NOMO-1 (cell line): ENCODE data around the gene INTS13.
A peak's percentile ranks its signal among the peaks of the same experiment; 100 is the strongest.
"Not testable (repeated sequence)": the region's sequence is repeated elsewhere in the genome, so short reads cannot be mapped to it uniquely, and the experiment has no call there.

Source experiments
- DNase-seq, 2 experiments: peaks; one replicate each; lab custom pipeline; 2025; ENCODE audit not compliant: unreplicated experiment in 2 of 2; lab: John Stamatoyannopoulos, UW

The INTS13 gene, protein sequence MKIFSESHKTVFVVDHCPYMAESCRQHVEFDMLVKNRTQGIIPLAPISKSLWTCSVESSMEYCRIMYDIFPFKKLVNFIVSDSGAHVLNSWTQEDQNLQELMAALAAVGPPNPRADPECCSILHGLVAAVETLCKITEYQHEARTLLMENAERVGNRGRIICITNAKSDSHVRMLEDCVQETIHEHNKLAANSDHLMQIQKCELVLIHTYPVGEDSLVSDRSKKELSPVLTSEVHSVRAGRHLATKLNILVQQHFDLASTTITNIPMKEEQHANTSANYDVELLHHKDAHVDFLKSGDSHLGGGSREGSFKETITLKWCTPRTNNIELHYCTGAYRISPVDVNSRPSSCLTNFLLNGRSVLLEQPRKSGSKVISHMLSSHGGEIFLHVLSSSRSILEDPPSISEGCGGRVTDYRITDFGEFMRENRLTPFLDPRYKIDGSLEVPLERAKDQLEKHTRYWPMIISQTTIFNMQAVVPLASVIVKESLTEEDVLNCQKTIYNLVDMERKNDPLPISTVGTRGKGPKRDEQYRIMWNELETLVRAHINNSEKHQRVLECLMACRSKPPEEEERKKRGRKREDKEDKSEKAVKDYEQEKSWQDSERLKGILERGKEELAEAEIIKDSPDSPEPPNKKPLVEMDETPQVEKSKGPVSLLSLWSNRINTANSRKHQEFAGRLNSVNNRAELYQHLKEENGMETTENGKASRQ

DNA sequence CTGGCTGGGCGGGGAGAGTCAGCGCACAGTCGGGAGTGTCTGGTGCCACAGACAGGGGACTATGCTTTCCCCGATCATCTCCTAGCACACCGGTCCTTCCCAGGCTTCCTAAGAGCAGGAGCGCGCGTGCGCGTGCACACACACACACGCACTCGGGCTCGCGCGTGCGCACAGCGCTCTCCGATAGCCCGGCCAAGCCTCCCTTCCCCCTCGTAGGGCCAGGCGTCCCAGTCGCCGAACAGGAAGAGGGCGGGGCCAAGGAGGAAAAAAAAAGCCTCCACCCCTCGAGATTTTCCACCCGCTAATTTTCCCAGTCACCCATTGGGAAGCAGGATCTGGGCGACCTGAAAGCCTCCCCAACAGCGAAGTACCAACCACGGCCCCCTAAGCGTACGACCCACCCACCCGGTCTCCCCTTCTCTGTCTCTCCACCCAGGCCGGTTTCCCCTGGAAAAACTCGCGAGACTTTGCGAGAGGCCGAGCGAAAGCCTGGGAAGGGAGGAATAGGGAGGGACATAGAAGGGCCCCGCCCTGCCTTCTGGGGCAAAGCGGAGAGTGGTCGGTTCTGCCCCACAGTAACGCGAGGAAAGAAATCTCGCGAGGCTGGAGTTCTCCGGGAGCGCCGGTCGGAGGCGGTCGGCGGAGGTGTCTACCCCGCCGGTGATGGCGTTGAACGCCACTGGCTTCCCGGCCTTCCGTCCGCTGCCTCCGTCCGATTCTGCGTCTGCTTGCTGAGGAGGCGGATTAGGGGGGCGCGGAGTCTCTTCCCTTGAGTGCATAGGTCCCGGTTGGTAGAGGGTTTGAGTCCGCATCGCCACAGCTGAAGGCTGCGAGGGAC lies at the start of gene INTS13, which contains the start of gene FGFR1OP2:
INTS13 (minus strand) TSS at position 119 of the 838 bp plus-strand sequence. CDS start 1,178 bp downstream, outside the sequence.
FGFR1OP2 (plus strand) TSS at position 608 of the 838 bp plus-strand sequence. CDS start 15,689 bp downstream, outside the sequence.
- DNase-seq = peak; percentile 97 to 98

DNA sequence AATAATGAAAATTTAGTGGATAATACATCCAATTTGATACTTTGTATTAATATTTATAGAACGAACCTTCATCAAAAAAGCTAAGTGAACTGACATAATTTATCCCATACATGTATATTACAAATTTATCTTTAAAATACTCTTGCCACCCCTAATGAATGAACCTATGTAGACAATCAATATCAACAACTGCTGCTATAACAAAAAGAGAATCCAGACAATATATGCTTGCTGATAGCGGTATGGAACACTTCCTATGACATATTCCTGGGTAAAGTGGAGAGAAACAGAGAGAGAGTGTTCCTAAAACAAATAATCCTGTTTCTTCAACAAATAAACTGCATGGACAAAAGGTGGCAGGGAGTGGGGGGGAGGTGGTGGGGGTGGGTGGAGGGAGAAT lies 45.1 kb upstream of the INTS13 start:
- no peak for DNase-seq

DNA sequence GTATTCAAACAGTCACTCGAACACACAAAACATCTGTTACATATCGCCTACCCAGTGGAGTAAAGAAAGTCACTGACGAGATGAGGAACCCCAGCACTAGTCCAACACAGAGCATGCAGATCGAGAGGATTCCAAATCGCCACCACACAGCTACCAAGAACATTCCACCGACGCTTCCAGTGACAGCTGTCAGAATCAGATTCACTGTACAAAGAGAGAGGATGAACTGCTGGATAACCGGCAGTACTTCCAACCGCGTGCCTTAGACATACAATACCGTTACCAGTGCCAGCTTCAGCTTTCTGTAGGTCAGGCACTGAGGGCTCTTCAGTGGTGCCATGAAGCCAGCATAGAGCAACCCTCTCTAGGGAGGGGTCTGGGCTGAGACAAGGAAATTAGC lies 42.0 kb upstream of the INTS13 start:
- DNase-seq = no peak

DNA sequence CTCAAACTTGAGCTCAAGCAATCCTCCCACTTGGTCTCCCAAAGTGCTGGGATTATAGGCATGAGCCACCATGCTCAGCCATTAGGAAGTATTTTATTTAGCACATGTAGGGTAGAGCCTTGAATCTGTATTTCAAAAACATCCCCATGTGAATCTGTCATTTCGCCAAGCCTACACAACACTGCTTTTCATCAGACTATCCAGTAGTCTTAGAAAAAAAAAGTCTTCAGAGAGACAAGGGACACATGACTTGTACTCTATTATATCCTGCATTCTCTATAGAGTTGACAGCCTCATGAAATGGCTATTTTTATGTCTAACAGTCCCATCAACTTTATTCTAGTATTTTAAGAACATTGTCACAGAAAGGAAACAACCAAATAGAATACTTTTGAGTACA lies 41.0 kb upstream of the INTS13 start:
- no peak for DNase-seq

DNA sequence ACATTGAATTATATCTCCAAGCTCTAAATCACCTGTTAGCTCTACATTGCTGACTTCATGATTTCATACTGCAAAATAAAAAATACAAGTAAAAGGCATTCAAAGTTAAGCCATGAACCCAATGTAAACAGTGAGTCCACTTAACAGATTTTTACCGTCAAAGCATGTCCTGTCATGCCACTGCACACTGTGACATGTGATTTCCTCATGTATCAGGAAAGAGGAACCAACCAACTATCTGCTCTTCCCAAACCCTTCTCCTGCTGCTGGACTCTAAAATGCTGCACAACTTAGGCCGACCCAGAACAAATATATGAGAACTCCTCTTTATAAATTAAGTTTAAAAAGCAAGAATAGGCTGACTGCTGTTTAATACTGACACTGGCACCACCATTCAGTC lies 38.9 kb upstream of the INTS13 start:
- no peak for DNase-seq

DNA sequence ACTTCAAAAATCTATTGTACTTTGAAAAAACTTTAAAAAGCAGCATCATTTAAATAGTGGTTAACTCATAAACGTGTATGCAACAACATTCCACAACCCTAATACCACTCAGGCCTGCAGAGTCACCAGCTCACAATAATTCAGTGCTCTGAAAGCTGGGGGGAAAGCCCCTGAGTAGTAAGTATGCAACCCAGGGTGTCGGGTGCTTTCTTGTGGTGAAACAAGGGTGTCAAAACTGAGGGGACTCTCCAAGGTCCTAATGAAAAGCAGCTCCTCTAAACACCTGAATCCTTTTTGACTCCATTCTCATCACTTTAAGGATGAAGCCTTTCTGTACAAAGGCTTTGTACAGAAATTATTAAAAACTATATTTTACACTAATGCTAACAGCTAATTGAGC lies 34.2 kb upstream of the INTS13 start:
- no peak for DNase-seq

DNA sequence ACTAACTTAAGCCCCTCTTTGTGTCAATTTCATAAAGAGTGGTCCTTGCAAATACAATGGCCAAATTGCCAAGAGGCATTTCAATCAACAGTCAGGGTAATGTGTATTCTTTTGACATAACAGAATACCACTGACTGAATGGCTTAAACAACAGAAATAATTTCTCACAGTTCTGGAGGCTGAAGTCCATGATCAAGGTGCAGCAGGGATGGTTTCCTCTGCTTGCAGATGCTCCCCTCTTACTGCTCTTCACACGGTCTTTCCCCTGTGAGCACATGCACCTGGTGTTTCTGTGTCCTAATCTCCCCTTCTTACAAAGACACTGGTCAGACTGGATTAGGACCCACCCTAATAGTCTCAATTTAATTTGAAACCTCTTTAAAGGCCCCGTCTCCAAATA lies 32.4 kb upstream of the INTS13 start:
- no peak for DNase-seq

DNA sequence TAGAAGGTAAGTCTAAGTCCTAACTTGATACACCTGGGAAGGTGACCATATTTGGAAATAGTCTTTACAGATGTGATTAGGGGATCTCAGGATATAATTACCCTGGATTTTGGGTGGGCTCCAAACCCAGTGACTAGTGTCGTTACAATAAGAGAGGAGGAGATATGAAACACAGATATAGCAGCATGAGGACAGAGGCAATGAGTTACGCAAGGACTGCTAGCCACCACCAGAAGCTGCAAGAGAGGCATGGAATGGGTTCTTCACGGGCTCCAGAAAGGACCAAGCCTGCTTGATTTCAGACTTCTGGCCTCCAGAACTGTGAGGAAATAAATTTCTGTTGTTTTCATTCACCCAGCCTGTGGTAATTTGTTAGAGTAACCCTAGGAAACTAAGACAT lies 29.1 kb upstream of the INTS13 start:
- no peak for DNase-seq

DNA sequence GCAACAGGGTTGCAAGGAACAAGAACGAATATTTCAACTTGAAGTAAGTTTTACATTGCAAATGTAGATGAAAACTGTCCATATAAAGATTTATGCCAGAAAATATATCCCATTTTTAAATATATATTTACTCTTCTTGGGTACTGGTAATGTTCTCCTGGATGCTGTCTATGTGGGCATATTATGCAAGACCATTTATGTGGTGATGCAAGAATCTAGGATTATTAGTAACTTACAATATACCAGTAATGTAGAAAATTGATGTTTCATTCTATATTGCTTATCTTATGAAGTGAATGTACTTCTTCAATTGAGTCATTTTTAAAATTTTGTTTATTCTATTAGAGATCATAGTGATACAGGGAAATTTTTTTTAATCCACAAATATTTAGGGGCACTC lies 25.6 kb upstream of the INTS13 start:
- peak in 1 of 2 experiments; percentile 5 for DNase-seq

DNA sequence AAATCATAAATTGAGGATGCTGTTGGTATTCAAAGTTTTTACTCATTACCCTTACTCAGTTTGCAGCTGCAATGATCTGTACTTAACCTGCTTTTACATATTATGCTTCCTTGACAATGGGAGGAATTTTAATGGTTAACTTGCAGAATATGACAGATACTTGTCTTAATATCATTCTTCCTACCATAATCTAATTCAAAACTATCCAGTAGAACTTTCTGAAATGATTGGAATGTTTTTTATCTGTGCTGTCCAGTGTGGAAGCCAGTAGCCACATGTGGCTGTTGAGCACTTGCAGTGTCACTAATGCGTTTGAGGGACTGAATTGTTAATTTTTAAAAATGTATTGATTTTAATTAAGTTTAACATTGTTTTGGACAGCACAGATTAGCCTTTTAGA lies 24.0 kb upstream of the INTS13 start:
- no peak for DNase-seq

DNA sequence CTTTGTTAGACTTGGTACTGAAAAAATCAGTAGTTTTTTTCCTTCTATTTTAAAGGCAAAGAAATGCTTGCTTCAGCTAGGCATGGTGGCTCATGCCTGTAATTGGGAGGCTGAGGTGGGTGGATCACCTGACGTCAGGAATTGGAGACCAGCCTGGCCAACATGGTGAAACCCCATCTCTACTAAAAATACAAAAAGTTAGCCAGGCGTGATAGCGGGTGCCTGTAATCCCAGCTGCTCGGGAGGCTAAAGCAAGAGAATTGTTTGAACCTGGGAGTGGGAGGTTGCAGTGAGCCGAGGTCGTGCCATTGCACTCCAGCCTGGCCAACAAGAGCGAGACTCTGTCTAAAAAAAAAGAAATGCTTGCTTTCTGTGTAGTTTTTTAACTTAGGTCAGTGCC lies 23.6 kb upstream of the INTS13 start:
- not testable (repeated sequence) for DNase-seq

DNA sequence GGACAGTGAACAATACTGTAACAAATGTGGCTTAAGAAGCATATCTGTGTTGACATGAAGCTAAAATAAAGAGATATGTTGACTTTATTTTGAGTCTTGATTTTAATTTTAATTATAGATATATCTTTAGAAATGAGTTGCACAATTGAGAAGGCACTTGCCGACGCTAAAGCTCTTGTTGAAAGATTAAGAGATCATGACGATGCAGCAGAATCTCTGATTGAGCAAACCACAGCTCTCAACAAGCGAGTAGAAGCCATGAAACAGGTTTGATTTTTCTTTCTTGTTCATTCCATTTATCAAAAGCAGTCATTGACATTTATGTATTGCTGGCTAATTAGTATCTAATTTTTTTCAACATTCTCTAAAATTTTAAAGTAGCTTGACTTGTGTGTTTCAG lies 16.2 kb upstream of the INTS13 start:
- peak in 1 of 2 experiments; percentile 55 for DNase-seq

DNA sequence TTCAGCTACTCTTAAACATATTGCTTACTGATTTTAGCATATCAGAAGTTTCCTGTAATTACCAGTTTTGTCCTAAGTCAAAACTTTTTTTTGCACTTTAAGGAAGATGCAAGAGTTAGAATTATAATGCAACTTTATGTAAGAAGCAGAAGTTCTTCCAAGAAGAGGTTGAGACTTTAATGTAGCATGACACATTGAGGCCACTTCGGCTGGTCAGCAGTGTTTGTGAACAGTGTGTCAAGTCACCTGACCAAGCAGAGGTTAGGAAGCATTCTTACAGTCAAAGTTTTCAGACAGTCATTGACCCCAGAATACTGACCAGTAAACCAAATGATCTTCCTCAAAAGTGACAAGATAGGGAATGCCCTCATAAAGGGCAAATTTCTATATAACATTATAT lies 15.7 kb upstream of the INTS13 start:
- peak; percentile 21 to 72 for DNase-seq

DNA sequence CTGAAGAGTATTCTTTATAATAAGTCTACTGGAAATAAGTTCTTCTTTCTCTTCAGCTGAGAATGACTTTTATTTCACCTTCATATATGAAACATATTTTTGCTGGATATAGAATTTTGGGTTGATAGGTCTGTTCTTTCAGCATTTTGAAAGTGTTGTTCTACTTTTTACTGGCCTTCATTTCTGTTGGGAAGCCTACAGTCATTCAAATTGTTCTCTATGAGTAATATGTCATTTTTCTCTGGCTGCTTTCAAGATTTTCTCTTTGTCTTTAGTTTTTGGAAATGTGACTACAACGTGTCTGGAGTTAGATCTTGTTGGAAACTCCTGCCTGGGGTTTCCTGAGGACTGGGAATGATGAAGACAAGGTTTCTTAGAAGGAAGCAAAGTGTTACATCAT lies 10.5 kb upstream of the INTS13 start:
- no peak for DNase-seq

DNA sequence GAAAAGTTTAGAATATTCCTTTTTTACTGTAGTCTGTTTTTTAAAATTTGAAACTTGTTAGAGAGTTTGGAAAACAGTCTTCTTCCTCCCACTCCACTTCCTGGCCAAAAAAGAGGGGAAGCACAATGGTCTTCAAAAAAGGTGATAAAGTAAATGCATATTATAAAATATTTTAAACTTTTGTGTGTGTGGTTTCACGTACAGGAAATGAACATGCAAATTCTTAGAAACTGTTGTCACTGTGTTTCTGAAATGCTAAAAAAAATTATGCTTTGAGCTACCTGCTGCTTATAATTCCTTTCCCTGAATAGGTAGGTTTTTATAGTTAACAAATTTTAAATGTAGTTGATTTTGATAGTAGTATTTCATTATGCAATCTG lies 3.4 kb upstream of the INTS13 start:
- no peak for DNase-seq

DNA sequence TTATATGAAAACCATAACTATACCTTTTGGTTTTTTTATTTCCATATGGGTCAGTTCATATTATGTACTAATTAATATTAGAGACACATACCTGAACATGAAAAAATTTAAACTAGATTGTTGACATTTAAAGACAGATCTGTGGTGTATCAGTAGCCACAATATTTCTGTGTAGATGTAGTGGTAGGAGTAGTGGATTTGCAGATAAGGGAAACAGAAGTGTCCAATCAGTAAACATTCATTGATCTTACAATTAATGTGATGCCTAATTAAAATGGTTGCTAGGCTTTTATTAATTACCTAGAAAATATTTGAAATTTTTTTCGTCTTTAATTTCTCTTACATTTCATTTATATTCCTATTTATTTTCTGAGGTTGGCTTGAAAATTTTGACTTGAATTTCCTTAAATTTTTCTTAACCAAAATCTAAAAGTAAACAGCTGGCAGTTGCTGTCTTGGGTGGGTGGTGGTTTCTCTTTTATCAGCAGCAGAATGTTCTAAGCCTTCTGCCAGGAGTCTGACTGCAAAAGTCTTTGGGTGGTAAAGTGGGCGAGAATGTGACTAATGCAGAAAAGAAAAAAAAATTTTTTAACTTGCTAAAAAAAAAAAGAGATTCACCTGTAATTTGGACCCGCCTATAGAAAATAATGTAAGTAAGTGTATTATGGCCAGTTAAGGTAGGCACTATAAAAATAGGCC lies 2.9 kb upstream of the INTS13 start:
- no peak for DNase-seq

DNA sequence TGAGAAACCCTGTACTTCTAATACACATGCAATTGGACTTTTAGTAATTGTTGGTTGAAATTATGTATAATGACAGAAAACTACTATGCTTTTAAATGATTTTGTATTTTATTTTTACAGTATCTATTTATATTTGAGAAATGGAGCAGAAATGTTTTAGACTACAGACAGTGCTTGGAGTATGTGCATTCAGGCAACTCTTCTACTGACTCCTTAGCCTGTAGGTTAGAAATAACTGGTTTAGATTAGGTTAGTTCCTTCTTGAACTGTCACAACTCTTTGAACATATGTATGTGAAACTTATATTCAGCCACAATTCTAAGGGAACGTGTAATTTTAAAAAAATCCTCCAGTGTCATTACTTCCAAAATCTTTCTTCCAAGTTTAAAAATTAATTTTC lies 2.2 kb upstream of the INTS13 start:
- DNase-seq = peak in 1 of 2 experiments; percentile 28

DNA sequence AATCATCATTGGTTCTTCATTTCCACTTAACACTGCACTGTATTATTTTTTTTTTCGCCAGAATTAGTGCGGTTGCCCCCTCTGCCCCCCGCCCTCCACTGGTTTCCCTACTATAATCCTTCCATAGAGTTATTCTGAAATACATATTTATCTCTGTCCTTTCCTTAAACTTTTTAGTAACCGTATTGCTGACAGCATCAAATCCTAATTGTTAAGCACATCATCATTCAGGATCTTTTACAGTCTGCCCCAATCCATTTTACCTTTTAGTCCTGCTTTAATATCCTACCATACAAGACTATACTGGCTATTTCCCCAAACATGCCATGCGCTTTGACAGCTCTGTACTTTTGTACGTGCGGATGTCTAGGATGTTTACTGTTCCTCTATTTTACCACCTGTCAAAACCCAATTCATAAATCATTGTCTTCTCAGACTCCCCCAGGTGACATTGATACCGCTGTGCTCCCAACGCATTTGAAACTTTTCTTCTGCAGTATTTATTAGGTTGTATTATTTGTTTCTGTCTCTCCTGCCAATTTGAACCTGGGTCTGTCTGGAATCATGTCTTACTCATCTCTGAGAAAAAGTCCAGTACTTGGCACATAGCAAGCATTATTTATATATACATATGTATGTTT lies 1.5 kb upstream of the INTS13 start:
- peak in 1 of 2 experiments; percentile 17 for DNase-seq

DNA sequence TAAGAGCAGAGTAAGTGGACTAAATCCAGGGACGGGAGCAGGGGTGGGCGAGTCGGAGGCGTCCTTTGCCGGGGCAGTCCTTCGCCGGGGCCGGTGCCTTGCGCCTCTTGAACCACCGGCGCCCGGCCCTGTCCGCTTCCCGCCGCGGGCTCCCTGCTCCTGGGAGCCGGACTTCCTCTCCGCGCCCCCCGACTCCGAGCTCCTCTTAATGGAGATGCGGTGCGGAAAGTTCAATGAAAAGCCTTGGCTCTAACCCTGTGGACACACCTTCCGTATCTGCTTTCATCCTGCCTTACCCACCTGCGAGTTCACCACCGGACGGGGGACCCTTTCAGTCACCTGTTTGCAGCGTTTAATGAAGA lies 901 bp upstream of the INTS13 start:
- DNase-seq = no peak

DNA sequence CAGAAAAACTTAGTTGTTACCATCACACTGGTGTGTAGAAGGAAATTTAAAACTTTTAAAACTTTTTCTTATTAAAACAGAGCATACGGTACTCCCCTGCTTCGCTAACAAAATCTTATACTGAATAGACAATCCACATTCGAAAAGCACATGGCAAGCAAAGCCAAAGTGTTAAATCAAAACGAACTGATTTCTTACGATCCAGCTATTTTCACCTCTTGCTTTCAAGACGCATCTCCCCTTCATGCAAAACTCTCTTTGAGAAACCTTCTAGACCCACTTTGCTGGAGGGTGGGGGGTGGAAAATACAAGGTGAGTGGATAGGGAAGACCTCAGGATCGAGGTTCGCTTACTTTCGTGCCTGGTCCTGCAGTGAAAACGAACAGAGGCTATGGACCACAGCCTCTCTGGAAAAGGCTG lies 328 bp downstream of the INTS13 start:
- no peak for DNase-seq
